Vagina (tissue), 2 donors: ENCODE results near the gene RFTN2. TPM values are rescaled to one million over a fixed set of nuclear protein-coding genes. Genes with fewer than 3 reads are reported as not detected.
"Not testable (repeated sequence)": the region's sequence is repeated elsewhere in the genome, so short reads cannot be mapped to it uniquely, and the experiment has no call there.

Source experiments
- DNase-seq, 2 donors: peaks; one replicate each; pipeline ENCODE4 v3.0.0-alpha.2; 2017; ENCODE audit errors: extremely low spot score in 2 of 2
- H3K27ac ChIP-seq: fragments of 200-600 bp; sonication (generic); one replicate; pipeline ENCODE4 v1.5.1; 2019
- H3K27me3 ChIP-seq: fragments of 200-600 bp; sonication (generic); one replicate; pipeline ENCODE4 v1.5.1; 2019
- H3K36me3 ChIP-seq, 2 donors: fragments of 200-600 bp; sonication (generic); one replicate each; pipeline ENCODE4 v1.5.1; 2017 to 2019
- H3K4me1 ChIP-seq: fragments of 200-600 bp; sonication (generic); one replicate; pipeline ENCODE4 v1.5.1; 2019
- H3K4me3 ChIP-seq, 2 donors: fragments of 200-600 bp; sonication (generic); 1 replicate in 1 of 2; 2 replicates in 1 of 2; pipeline ENCODE4 v1.5.1; 2016 to 2019
- H3K9me3 ChIP-seq: fragments of 200-600 bp; sonication (generic); one replicate; pipeline ENCODE4 v1.5.1; 2019
- CTCF ChIP-seq, 3 experiments: fragments of 450-650 bp in 2 of 3; fragments of 200-600 bp in 1 of 3; sonication (generic) in 1 of 3; IDR thresholded peaks; one replicate each; pipeline ENCODE4 v1.5.1; 2017 to 2019; ENCODE audit warnings: antibody characterized with exemption in 3 of 3, mild to moderate bottlenecking in 2 of 3, moderate library complexity in 2 of 3
- POLR2A ChIP-seq, 2 donors: fragments of 450-650 bp; IDR thresholded peaks; one replicate each; pipeline ENCODE4 v1.6.1; 2017; ENCODE audit warnings: antibody characterized with exemption in 2 of 2, mild to moderate bottlenecking in 2 of 2, moderate library complexity in 2 of 2
- POLR2AphosphoS5 ChIP-seq, 2 donors: sonication (generic); formaldehyde crosslinking; IDR thresholded peaks; one replicate each; pipeline ENCODE4 v1.9.0; 2017; ENCODE audit warnings: antibody characterized with exemption in 2 of 2, mild to moderate bottlenecking in 2 of 2, low read depth in 1 of 2; ENCODE audit not compliant: insufficient read depth in 1 of 2
- intact Hi-C: fragments of 100-400 bp; cut with DNase I; formaldehyde crosslinking; loops from one replicate; pipeline ENCODE4 v1.15.1; 2023
- total RNA-seq: library from RNA; depleted of rRNA; stranded (reverse); fragments of >200 nt; gene quantifications from one replicate; pipeline ENCODE4 v1.2.3, GENCODE V29; 2016

Gene RFTN2
- total RNA-seq, 1 donor from 2014 or later: 10.8 TPM

- no peak for TF ChIP-seq POLR2A (IDR thresholded peaks at IDR 0.05)
- TF ChIP-seq CTCF (IDR thresholded peaks at IDR 0.05): no peak
- no peak for TF ChIP-seq POLR2AphosphoS5 (IDR thresholded peaks at IDR 0.05; ENCODE audit: insufficient read depth in 1 of 2, low read depth in 1 of 2)
- Histone ChIP-seq H3K4me1 (no peaks in the 10 kb centered on the region), H3K27me3 (no peaks in the 10 kb centered on the region), H3K4me3 (no peak overlapping the region), H3K27ac (no peak overlapping the region), H3K9me3 (peaks cover 6% of the 10 kb centered on the region), H3K36me3 (no peaks in the 10 kb centered on the region)
- DNase-seq: no peak
- intact Hi-C loops: no loop called here
These were observed 13.8 kb downstream of the RFTN2 start for GRCh38 chr2:197661626-197662025.

- no peak overlapping the region for H3K27ac ChIP-seq
- no peaks in the 10 kb centered on the region for H3K36me3 ChIP-seq
- intact Hi-C loops: no loop called here
- H3K4me3 ChIP-seq: no peak overlapping the region
- no peaks in the 10 kb centered on the region for H3K4me1 ChIP-seq
- TF ChIP-seq POLR2AphosphoS5 (IDR thresholded peaks at IDR 0.05; ENCODE audit: insufficient read depth in 1 of 2, low read depth in 1 of 2) (no peak), POLR2A (IDR thresholded peaks at IDR 0.05) (no peak), CTCF (IDR thresholded peaks at IDR 0.05) (no peak)
- H3K9me3 ChIP-seq: no peaks in the 10 kb centered on the region
- no peak for DNase-seq
- H3K27me3 ChIP-seq: no peaks in the 10 kb centered on the region
These were observed 17.8 kb downstream of the RFTN2 start for GRCh38 chr2:197657562-197657961.

- H3K27me3 ChIP-seq: no peaks in the 10 kb centered on the region
- no peaks in the 10 kb centered on the region for H3K36me3 ChIP-seq
- DNase-seq: no peak
- intact Hi-C loops: no loop called here
- no peaks in the 10 kb centered on the region for H3K4me1 ChIP-seq
- no peaks in the 10 kb centered on the region for H3K9me3 ChIP-seq
- TF ChIP-seq CTCF (IDR thresholded peaks at IDR 0.05) (no peak), POLR2A (IDR thresholded peaks at IDR 0.05) (no peak), POLR2AphosphoS5 (IDR thresholded peaks at IDR 0.05; ENCODE audit: insufficient read depth in 1 of 2, low read depth in 1 of 2) (no peak)
- H3K27ac ChIP-seq: no peak overlapping the region
- no peak overlapping the region for H3K4me3 ChIP-seq
These were observed 27.3 kb downstream of the RFTN2 start for GRCh38 chr2:197647961-197648690.

- Histone ChIP-seq H3K27me3 (no peaks in the 10 kb centered on the region), H3K4me1 (no peaks in the 10 kb centered on the region), H3K36me3 (peaks cover 0 to 13% of the 10 kb centered on the region in 2 donors), H3K27ac (no peak overlapping the region), H3K4me3 (no peak overlapping the region), H3K9me3 (no peaks in the 10 kb centered on the region)
- intact Hi-C loops: no loop called here
- no peak for TF ChIP-seq POLR2A (IDR thresholded peaks at IDR 0.05)
- peak in 1 of 2 donors; percentile 29 for TF ChIP-seq POLR2AphosphoS5 (IDR thresholded peaks at IDR 0.05; ENCODE audit: insufficient read depth in 1 of 2, low read depth in 1 of 2)
- TF ChIP-seq CTCF (IDR thresholded peaks at IDR 0.05): no peak
- no peak for DNase-seq
These were observed 33.7 kb downstream of the RFTN2 start for GRCh38 chr2:197641666-197642065.

GRCh38 chr2:197640571-197641122 is 34.7 kb downstream of the RFTN2 start:
- H3K9me3 ChIP-seq, intact Hi-C loops, H3K27ac ChIP-seq, H3K4me3 ChIP-seq, H3K4me1 ChIP-seq, DNase-seq, H3K27me3 ChIP-seq: not testable (repeated sequence)
- peaks cover 0 to 13% of the 10 kb centered on the region in 2 donors for H3K36me3 ChIP-seq
